HCT116 (cell line): ENCODE results near the gene ACE. TPM values are rescaled to one million over a fixed set of nuclear protein-coding genes. Genes with fewer than 3 reads are reported as not detected.

Experiments used
- ATAC-seq: fragments of 200-7000 bp; cut with Tn5 transposase; 2 replicates; pipeline ENCODE4 v1.9.1; 2020; ENCODE audit warnings: mild to moderate bottlenecking, moderate library complexity
- BruUV-seq: library from RNA; stranded (reverse); fragments of 400-500 nt; replicated peaks from 2 replicates; lab custom pipeline; 2021; lab: Mats Ljungman, UMichigan
- CTCF ChIA-PET: fragments of 300-600 bp; sonication (Branson Sonifier 250); formaldehyde crosslinking; loops from one replicate; lab custom pipeline; 2021; ENCODE audit warnings: antibody characterized with exemption; lab: Charles Lee
- POLR2A ChIA-PET: fragments of 300-600, 350-600 bp; sonication (Branson Sonifier 250); formaldehyde crosslinking; loops from one replicate; lab custom pipeline; 2021; ENCODE audit warnings: antibody characterized with exemption; lab: Charles Lee
- RAD21 ChIA-PET, 2 experiments: fragments of 300-600 bp; sonication (Branson Sonifier 250); formaldehyde crosslinking; loops; one replicate each; lab custom pipeline; 2023; ENCODE audit warnings: low total read pairs in 2 of 2; ENCODE audit not compliant: uncharacterized antibody in 2 of 2, unreplicated experiment in 2 of 2, low non-redundant PET in 1 of 2; lab: Charles Lee
- DNase-seq: peaks from one replicate; pipeline ENCODE4 v3.0.0-alpha.2; 2010; ENCODE audit warnings: low read depth, low spot score
- H2AFZ ChIP-seq: fragments of 200-600 bp; shearing (Covaris generic), sonication (generic); 2 replicates; pipeline ENCODE4 v1.6.1; 2017; ENCODE audit warnings: low read depth, mixed run types, mixed read lengths, antibody characterized with exemption, low read length; ENCODE audit not compliant: poor library complexity, severe bottlenecking
- H3K27ac ChIP-seq: 2 replicates; pipeline ENCODE4 v1.5.1; 2012; ENCODE audit warnings: low read depth, low read length
- H3K27me3 ChIP-seq: fragments of 200-600 bp; sonication (generic); 2 replicates; pipeline ENCODE4 v1.6.1; 2016; ENCODE audit warnings: mixed run types, low read length, mixed read lengths; ENCODE audit not compliant: insufficient read depth
- H3K36me3 ChIP-seq, 2 experiments: fragments of 200-500 bp in 1 of 2; fragments of 200-600 bp in 1 of 2; sonication (Bioruptor generic) in 1 of 2; sonication (generic) in 1 of 2; 2 replicates each; pipeline versions ENCODE4 v1.5.1 to v1.6.1; 2014 to 2016; ENCODE audit warnings: low read length in 2 of 2, inconsistent platforms in 1 of 2, mixed read lengths in 1 of 2, mixed run types in 1 of 2; ENCODE audit not compliant: insufficient read depth in 2 of 2, control insufficient read depth in 1 of 2
- H3K4me1 ChIP-seq, 2 experiments: fragments of 200-600 bp in 1 of 2; sonication (generic) in 1 of 2; 2 replicates each; pipeline versions ENCODE4 v1.5.1 to v1.6.1; 2012 to 2017; ENCODE audit warnings: low read length in 2 of 2, inconsistent platforms in 1 of 2, mild to moderate bottlenecking in 1 of 2, mixed read lengths in 1 of 2, mixed run types in 1 of 2, moderate library complexity in 1 of 2; ENCODE audit not compliant: insufficient read depth in 2 of 2, control insufficient read depth in 1 of 2
- H3K4me2 ChIP-seq: fragments of 200-600 bp; sonication (generic); 2 replicates; pipeline ENCODE4 v1.6.1; 2017; ENCODE audit warnings: mixed run types, low read length, mixed read lengths
- H3K4me3 ChIP-seq, 2 experiments: fragments of 200-600 bp in 1 of 2; sonication (generic) in 1 of 2; replicated peaks in 1 of 2; 2 replicates each; pipeline ENCODE4 v1.5.1; 2011 to 2016; ENCODE audit warnings: low read length in 2 of 2, control low read depth in 1 of 2, low read depth in 1 of 2, mild to moderate bottlenecking in 1 of 2, mixed read lengths in 1 of 2, mixed run types in 1 of 2
- H3K79me2 ChIP-seq: fragments of 200-600 bp; sonication (generic); 2 replicates; pipeline ENCODE4 v1.6.1; 2017; ENCODE audit warnings: mild to moderate bottlenecking, mixed run types, low read length, moderate library complexity, mixed read lengths; ENCODE audit not compliant: insufficient read depth
- H3K9ac ChIP-seq: fragments of 200-600 bp; sonication (generic); 2 replicates; pipeline ENCODE4 v1.6.1; 2016; ENCODE audit warnings: low read length, mixed read lengths
- H3K9me2 ChIP-seq: fragments of 200-600 bp; sonication (generic), shearing (Covaris generic); 2 replicates; pipeline ENCODE4 v1.6.1; 2017; ENCODE audit warnings: mixed run types, mild to moderate bottlenecking, moderate library complexity; ENCODE audit not compliant: insufficient read depth
- H3K9me3 ChIP-seq, 2 experiments: fragments of 200-500 bp in 1 of 2; fragments of 200-600 bp in 1 of 2; sonication (Bioruptor generic) in 1 of 2; sonication (generic) in 1 of 2; 2 replicates each; pipeline ENCODE4 v1.6.1; 2014 to 2017; ENCODE audit warnings: low read length in 2 of 2, mixed read lengths in 2 of 2, inconsistent platforms in 1 of 2, low read depth in 1 of 2, mild to moderate bottlenecking in 1 of 2, mixed run types in 1 of 2, moderate library complexity in 1 of 2; ENCODE audit not compliant: control insufficient read depth in 1 of 2, insufficient read depth in 1 of 2
- H4K20me1 ChIP-seq: fragments of 200-600 bp; sonication (generic), shearing (Covaris generic); 2 replicates; pipeline ENCODE4 v1.6.1; 2017; ENCODE audit warnings: mixed run types, mild to moderate bottlenecking, moderate library complexity; ENCODE audit not compliant: insufficient read depth
- CBX3 ChIP-seq: IDR thresholded peaks from 2 replicates; pipeline ENCODE4 v1.6.1; 2012; ENCODE audit warnings: low read depth
- EZH2 ChIP-seq: fragments of 200-600 bp; sonication (generic); IDR thresholded peaks from 2 replicates; pipeline ENCODE4 v1.6.1; 2017; ENCODE audit warnings: antibody characterized with exemption, mixed run types
- POLR2AphosphoS5 ChIP-seq: IDR thresholded peaks from 2 replicates; pipeline ENCODE4 v1.6.1; 2011; ENCODE audit warnings: mild to moderate bottlenecking, low read depth, low read length, moderate library complexity
- RAD21 ChIP-seq: IDR thresholded peaks from 2 replicates; pipeline ENCODE4 v1.6.1; 2012; ENCODE audit warnings: low read depth, mild to moderate bottlenecking
- YY1 ChIP-seq: IDR thresholded peaks from 2 replicates; pipeline ENCODE4 v1.6.1; 2011; ENCODE audit warnings: low read length, low read depth, moderate library complexity, mild to moderate bottlenecking; ENCODE audit not compliant: insufficient replicate concordance; ENCODE audit errors: extremely low read depth
- ZFX ChIP-seq: fragments of 450-650 bp; IDR thresholded peaks from 2 replicates; pipeline ENCODE4 v1.6.1; 2017
- intact Hi-C: fragments of 100-400 bp; cut with micrococcal nuclease; formaldehyde crosslinking; loops from 2 replicates; pipeline ENCODE4 v1.10.0; 2022
- total RNA-seq: library from RNA; stranded (reverse); gene quantifications from one replicate; pipeline ENCODE4 v1.2.1, GENCODE V29; 2021; ENCODE audit not compliant: unreplicated experiment
- TF ChIP-seq, protein P1 (sequence below), 3 experiments: fragments of 200-600 bp in 1 of 3; sonication (generic) in 1 of 3; IDR thresholded peaks in 2 of 3; conservative IDR thresholded peaks in 1 of 3; 2 replicates each; pipeline ENCODE4 v1.5.1; 2012 to 2017; ENCODE audit warnings: low read depth in 2 of 3, low read length in 2 of 3, antibody characterized with exemption in 1 of 3, borderline replicate concordance in 1 of 3, control low read depth in 1 of 3, mild to moderate bottlenecking in 1 of 3, mixed read lengths in 1 of 3, mixed run types in 1 of 3, moderate library complexity in 1 of 3; ENCODE audit not compliant: insufficient read depth in 1 of 3
- TF ChIP-seq, protein P2 (sequence below): IDR thresholded peaks from 2 replicates; pipeline ENCODE4 v1.6.1; 2012
- TF ChIP-seq, protein P3 (sequence below): IDR thresholded peaks from 2 replicates; pipeline ENCODE4 v1.6.1; 2012; ENCODE audit warnings: low read depth
- TF ChIP-seq, protein P4 (sequence below): IDR thresholded peaks from 2 replicates; pipeline ENCODE4 v1.6.1; 2011; ENCODE audit warnings: mild to moderate bottlenecking, low read length, moderate library complexity; ENCODE audit not compliant: insufficient replicate concordance; ENCODE audit errors: extremely low read depth
- TF ChIP-seq, protein P5 (sequence below): IDR thresholded peaks from 2 replicates; pipeline ENCODE4 v1.6.1; 2012

The ACE gene
- total RNA-seq, 1 experiment from 2014 or later: 7.7 TPM

DNA sequence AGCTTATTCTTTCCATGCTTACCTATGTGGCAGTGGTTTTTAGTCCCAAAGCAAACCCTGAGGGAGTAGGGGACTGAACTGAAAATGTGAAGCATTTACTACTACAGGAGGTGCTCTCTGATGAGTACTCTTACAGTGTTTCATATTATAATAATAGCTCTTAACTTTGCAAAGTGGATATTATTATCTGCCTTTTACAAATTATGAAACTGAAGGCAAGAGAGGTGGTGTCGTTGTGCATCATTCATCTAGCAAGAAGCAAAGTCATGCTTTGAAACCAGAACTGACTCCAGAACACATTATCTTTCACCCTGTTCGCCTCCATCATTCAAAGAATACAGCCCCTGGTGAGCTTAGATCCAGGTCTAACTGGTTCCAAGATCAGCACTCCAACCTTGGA is 38.1 kb downstream of the ACE start:
- Histone ChIP-seq H3K9ac (no peak overlapping the region), H4K20me1 (no peaks in the 10 kb centered on the region), H3K9me2 (no peaks in the 10 kb centered on the region), H3K27me3 (peaks cover 3% of the 10 kb centered on the region), H3K79me2 (no peaks in the 10 kb centered on the region), H3K4me1 (peaks cover 13 to 18% of the 10 kb centered on the region in 2 experiments), H2AFZ (no peak overlapping the region), H3K4me2 (no peak overlapping the region), H3K27ac (no peak overlapping the region), H3K9me3 (no peaks in the 10 kb centered on the region), H3K36me3 (no peaks in the 10 kb centered on the region), H3K4me3 (no peak overlapping the region)
- CTCF ChIA-PET: interaction anchor here (0.9 kb wide), 1 partner anchor 89 kb away, joined by 3 read pairs; no protein-coding TSS in a partner anchor
- RAD21 ChIA-PET: no interaction called here
- BruUV-seq: no TSS peak
- ATAC-seq: no peak
- no peak for TF ChIP-seq RAD21
- TF ChIP-seq POLR2AphosphoS5: no peak
- TF ChIP-seq YY1: no peak
- TF ChIP-seq, protein P1, sequence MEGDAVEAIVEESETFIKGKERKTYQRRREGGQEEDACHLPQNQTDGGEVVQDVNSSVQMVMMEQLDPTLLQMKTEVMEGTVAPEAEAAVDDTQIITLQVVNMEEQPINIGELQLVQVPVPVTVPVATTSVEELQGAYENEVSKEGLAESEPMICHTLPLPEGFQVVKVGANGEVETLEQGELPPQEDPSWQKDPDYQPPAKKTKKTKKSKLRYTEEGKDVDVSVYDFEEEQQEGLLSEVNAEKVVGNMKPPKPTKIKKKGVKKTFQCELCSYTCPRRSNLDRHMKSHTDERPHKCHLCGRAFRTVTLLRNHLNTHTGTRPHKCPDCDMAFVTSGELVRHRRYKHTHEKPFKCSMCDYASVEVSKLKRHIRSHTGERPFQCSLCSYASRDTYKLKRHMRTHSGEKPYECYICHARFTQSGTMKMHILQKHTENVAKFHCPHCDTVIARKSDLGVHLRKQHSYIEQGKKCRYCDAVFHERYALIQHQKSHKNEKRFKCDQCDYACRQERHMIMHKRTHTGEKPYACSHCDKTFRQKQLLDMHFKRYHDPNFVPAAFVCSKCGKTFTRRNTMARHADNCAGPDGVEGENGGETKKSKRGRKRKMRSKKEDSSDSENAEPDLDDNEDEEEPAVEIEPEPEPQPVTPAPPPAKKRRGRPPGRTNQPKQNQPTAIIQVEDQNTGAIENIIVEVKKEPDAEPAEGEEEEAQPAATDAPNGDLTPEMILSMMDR (IDR thresholded peaks at IDR 0.05 in 2 of 3, conservative IDR thresholded peaks at IDR 0.05 in 1 of 3; ENCODE audit: borderline replicate concordance in 1 of 3, insufficient read depth in 1 of 3, low read depth in 2 of 3, low read length in 2 of 3): no peak
- no peak for TF ChIP-seq CBX3
- no peak for TF ChIP-seq ZFX
- TF ChIP-seq EZH2: no peak
- TF ChIP-seq, protein P2, sequence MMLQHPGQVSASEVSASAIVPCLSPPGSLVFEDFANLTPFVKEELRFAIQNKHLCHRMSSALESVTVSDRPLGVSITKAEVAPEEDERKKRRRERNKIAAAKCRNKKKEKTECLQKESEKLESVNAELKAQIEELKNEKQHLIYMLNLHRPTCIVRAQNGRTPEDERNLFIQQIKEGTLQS: no peak
- TF ChIP-seq, protein P3, sequence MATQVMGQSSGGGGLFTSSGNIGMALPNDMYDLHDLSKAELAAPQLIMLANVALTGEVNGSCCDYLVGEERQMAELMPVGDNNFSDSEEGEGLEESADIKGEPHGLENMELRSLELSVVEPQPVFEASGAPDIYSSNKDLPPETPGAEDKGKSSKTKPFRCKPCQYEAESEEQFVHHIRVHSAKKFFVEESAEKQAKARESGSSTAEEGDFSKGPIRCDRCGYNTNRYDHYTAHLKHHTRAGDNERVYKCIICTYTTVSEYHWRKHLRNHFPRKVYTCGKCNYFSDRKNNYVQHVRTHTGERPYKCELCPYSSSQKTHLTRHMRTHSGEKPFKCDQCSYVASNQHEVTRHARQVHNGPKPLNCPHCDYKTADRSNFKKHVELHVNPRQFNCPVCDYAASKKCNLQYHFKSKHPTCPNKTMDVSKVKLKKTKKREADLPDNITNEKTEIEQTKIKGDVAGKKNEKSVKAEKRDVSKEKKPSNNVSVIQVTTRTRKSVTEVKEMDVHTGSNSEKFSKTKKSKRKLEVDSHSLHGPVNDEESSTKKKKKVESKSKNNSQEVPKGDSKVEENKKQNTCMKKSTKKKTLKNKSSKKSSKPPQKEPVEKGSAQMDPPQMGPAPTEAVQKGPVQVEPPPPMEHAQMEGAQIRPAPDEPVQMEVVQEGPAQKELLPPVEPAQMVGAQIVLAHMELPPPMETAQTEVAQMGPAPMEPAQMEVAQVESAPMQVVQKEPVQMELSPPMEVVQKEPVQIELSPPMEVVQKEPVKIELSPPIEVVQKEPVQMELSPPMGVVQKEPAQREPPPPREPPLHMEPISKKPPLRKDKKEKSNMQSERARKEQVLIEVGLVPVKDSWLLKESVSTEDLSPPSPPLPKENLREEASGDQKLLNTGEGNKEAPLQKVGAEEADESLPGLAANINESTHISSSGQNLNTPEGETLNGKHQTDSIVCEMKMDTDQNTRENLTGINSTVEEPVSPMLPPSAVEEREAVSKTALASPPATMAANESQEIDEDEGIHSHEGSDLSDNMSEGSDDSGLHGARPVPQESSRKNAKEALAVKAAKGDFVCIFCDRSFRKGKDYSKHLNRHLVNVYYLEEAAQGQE: no peak
- TF ChIP-seq, protein P4, sequence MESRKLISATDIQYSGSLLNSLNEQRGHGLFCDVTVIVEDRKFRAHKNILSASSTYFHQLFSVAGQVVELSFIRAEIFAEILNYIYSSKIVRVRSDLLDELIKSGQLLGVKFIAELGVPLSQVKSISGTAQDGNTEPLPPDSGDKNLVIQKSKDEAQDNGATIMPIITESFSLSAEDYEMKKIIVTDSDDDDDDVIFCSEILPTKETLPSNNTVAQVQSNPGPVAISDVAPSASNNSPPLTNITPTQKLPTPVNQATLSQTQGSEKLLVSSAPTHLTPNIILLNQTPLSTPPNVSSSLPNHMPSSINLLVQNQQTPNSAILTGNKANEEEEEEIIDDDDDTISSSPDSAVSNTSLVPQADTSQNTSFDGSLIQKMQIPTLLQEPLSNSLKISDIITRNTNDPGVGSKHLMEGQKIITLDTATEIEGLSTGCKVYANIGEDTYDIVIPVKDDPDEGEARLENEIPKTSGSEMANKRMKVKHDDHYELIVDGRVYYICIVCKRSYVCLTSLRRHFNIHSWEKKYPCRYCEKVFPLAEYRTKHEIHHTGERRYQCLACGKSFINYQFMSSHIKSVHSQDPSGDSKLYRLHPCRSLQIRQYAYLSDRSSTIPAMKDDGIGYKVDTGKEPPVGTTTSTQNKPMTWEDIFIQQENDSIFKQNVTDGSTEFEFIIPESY: no peak
- TF ChIP-seq, protein P5, sequence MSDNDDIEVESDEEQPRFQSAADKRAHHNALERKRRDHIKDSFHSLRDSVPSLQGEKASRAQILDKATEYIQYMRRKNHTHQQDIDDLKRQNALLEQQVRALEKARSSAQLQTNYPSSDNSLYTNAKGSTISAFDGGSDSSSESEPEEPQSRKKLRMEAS: no peak
- DNase-seq: no peak
- POLR2A ChIA-PET: interaction anchor here (1.3 kb wide), 1 partner anchor 107 kb away, joined by 3 read pairs; the partner anchor contains the start of gene MAP3K3
- intact Hi-C loops: no loop called here
